Measurements from ENCODE around the gene TAF4B.

DNA sequence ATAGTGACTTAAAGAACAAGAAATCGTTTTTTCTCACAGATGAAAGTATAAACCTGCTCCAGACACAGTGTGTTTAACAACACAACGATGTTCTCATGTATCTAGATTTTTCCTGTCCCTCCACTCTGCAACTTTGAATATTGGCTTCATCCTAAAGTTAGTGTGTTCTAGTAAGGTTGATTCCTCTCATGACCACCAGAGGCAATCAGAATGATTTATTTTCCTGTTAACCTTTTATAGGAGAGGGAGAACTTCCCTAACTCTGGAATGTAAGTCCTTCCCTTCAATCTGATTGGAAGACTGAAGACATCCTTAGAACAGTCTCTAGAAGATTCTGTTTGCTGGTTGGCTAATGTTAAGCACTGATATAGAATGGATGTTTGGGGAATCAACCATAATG lies 41.0 kb upstream of the TAF4B start:
- TF ChIP-seq, protein P1, sequence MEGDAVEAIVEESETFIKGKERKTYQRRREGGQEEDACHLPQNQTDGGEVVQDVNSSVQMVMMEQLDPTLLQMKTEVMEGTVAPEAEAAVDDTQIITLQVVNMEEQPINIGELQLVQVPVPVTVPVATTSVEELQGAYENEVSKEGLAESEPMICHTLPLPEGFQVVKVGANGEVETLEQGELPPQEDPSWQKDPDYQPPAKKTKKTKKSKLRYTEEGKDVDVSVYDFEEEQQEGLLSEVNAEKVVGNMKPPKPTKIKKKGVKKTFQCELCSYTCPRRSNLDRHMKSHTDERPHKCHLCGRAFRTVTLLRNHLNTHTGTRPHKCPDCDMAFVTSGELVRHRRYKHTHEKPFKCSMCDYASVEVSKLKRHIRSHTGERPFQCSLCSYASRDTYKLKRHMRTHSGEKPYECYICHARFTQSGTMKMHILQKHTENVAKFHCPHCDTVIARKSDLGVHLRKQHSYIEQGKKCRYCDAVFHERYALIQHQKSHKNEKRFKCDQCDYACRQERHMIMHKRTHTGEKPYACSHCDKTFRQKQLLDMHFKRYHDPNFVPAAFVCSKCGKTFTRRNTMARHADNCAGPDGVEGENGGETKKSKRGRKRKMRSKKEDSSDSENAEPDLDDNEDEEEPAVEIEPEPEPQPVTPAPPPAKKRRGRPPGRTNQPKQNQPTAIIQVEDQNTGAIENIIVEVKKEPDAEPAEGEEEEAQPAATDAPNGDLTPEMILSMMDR (IDR thresholded peaks at IDR 0.05) = peak in 1 of 3 experiments; percentile 17
- TF ChIP-seq POLR2A (IDR thresholded peaks at IDR 0.05; ENCODE audit: low read depth) (no peak), POLR2AphosphoS5 (IDR thresholded peaks at IDR 0.05) (no peak)
